ENCODE results near the gene PACS2.

DNA sequence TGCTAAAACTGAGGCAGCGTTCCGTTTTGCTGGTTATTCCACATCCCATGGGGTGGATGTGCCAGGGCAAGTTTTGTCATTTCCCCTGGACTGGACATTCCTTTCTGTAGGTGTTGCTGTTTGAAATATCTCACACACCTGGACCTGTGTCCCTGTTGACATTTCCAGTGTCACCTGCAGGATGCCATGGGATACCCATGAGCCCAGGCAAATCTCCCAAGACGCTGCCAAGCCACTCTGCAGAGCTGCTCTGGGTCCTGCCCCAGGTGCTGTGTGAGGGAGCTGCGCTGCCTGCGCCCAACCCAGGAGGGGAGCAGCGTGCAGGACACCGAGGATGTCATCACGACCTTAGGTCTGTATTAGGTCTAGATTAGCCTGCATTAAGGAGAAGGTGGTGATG is 5.2 kb upstream of the PACS2 start:
- TF ChIP-seq, protein P1, sequence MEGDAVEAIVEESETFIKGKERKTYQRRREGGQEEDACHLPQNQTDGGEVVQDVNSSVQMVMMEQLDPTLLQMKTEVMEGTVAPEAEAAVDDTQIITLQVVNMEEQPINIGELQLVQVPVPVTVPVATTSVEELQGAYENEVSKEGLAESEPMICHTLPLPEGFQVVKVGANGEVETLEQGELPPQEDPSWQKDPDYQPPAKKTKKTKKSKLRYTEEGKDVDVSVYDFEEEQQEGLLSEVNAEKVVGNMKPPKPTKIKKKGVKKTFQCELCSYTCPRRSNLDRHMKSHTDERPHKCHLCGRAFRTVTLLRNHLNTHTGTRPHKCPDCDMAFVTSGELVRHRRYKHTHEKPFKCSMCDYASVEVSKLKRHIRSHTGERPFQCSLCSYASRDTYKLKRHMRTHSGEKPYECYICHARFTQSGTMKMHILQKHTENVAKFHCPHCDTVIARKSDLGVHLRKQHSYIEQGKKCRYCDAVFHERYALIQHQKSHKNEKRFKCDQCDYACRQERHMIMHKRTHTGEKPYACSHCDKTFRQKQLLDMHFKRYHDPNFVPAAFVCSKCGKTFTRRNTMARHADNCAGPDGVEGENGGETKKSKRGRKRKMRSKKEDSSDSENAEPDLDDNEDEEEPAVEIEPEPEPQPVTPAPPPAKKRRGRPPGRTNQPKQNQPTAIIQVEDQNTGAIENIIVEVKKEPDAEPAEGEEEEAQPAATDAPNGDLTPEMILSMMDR (IDR thresholded peaks at IDR 0.05): no peak
- TF ChIP-seq GABPA (IDR thresholded peaks at IDR 0.05; ENCODE audit: low read depth): no peak
- no peak for TF ChIP-seq RXRA (IDR thresholded peaks at IDR 0.05; ENCODE audit: borderline replicate concordance, low read depth)
- no peak for TF ChIP-seq RAD21 (IDR thresholded peaks at IDR 0.05; ENCODE audit: low read length)
- TF ChIP-seq, protein P2, sequence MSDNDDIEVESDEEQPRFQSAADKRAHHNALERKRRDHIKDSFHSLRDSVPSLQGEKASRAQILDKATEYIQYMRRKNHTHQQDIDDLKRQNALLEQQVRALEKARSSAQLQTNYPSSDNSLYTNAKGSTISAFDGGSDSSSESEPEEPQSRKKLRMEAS (IDR thresholded peaks at IDR 0.05; ENCODE audit: low read depth): no peak
- TF ChIP-seq, protein P3, sequence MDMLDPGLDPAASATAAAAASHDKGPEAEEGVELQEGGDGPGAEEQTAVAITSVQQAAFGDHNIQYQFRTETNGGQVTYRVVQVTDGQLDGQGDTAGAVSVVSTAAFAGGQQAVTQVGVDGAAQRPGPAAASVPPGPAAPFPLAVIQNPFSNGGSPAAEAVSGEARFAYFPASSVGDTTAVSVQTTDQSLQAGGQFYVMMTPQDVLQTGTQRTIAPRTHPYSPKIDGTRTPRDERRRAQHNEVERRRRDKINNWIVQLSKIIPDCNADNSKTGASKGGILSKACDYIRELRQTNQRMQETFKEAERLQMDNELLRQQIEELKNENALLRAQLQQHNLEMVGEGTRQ (IDR thresholded peaks at IDR 0.05; ENCODE audit: borderline replicate concordance, low read depth, low read length): no peak
- TF ChIP-seq SIN3A (IDR thresholded peaks at IDR 0.05; ENCODE audit: borderline replicate concordance, low read depth, low read length): no peak
- TF ChIP-seq POLR2AphosphoS5 (IDR thresholded peaks at IDR 0.05; ENCODE audit: low read depth, low read length): no peak
- TF ChIP-seq EP300 (IDR thresholded peaks at IDR 0.05; ENCODE audit: borderline replicate concordance in 1 of 2, low read depth in 1 of 2, low read length in 1 of 2): no peak

Measured in SK-N-SH (cell line).